H4 (cell line): ENCODE results near the gene C11orf68. TPM values are rescaled to one million over a fixed set of nuclear protein-coding genes. Genes with fewer than 3 reads are reported as not detected.

Experiments
- DNase-seq: peaks from one replicate; pipeline ENCODE4 v3.0.0-alpha.2; 2015; ENCODE audit warnings: low spot score
- total RNA-seq: library from RNA; depleted of rRNA; stranded (reverse); fragments of >200 nt; shearing (Covaris generic); gene quantifications from 2 replicates; pipeline ENCODE4 v1.2.3, GENCODE V29; 2014; rRNA removed

The C11orf68 gene
- total RNA-seq, 1 experiment from 2014 or later, result 14.3 TPM

- no peak for DNase-seq
These were observed 46.1 kb downstream of the C11orf68 start, which contains the start of gene EFEMP2 for GRCh38 chr11:65872586-65873317. EFEMP2 (minus strand) TSS chr11:65872800; CDS start chr11:65872354, 446 bp downstream.

GRCh38 chr11:65871811-65872548, 46.9 kb downstream of the C11orf68 start:
- no peak for DNase-seq

GRCh38 chr11:65870706-65871681, 47.9 kb downstream of the C11orf68 start:
- no peak for DNase-seq

GRCh38 chr11:65870307-65870658, 48.6 kb downstream of the C11orf68 start:
- DNase-seq, result no peak

- DNase-seq, result no peak
These were observed 49.1 kb downstream of the C11orf68 start for GRCh38 chr11:65869643-65870306.

- DNase-seq, result no peak
These were observed 50.0 kb downstream of the C11orf68 start for GRCh38 chr11:65868907-65869306.

- no peak for DNase-seq
These were observed 50.7 kb downstream of the C11orf68 start for GRCh38 chr11:65868076-65868667.

GRCh38 chr11:65867284-65868071, 51.4 kb downstream of the C11orf68 start:
- no peak for DNase-seq

Other genes with a start within 250 kb of the C11orf68 start
- 39.1 and 45.1 TPM in 2 replicates for gene KAT5, start 206.8 kb downstream of the C11orf68 start, total RNA-seq
- 24.2 and 36.1 TPM in 2 replicates for gene RNASEH2C, start 198.3 kb downstream of the C11orf68 start, total RNA-seq
- 4.6 and 6.1 TPM in 2 replicates for gene AP5B1, start 138.1 kb downstream of the C11orf68 start, total RNA-seq
- not detected in 2 replicates for gene OVOL1, start 132.0 kb downstream of the C11orf68 start, total RNA-seq
- gene SNX32, start 85.1 kb downstream of the C11orf68 start, total RNA-seq, result not detected in 2 replicates
- gene CFL1, start 60.9 kb downstream of the C11orf68 start, total RNA-seq, result 1,250 and 1,621 TPM in 2 replicates
- gene MUS81, start 58.6 kb downstream of the C11orf68 start, total RNA-seq, result 13.6 and 20.0 TPM in 2 replicates
- 0.33 and 3.9 TPM in 2 replicates for gene EFEMP2, start 46.3 kb downstream of the C11orf68 start, total RNA-seq
- not detected in 2 replicates for gene CTSW, start 39.2 kb downstream of the C11orf68 start, total RNA-seq
- 175 and 231 TPM in 2 replicates for gene FIBP, start 30.6 kb downstream of the C11orf68 start, total RNA-seq
- gene CCDC85B, start 28.4 kb downstream of the C11orf68 start, total RNA-seq, result 35.8 and 44.2 TPM in 2 replicates
- 12.9 and 18.0 TPM in 2 replicates for gene FOSL1, start 18.7 kb downstream of the C11orf68 start, total RNA-seq
- gene DRAP1, start 364 bp upstream of the C11orf68 start, total RNA-seq, result 181 and 235 TPM in 2 replicates
- not detected in 2 replicates for gene TSGA10IP, start 26.4 kb upstream of the C11orf68 start, total RNA-seq
- 43.3 and 43.4 TPM in 2 replicates for gene SART1, start 42.7 kb upstream of the C11orf68 start, total RNA-seq
- gene EIF1AD, start 83.1 kb upstream of the C11orf68 start, total RNA-seq, result 20.7 and 32.4 TPM in 2 replicates
- 31.5 and 85.2 TPM in 2 replicates for gene BANF1, start 83.4 kb upstream of the C11orf68 start, total RNA-seq
- gene CST6, start 92.9 kb upstream of the C11orf68 start, total RNA-seq, result not detected in 2 replicates
- gene CATSPER1, start 107.4 kb upstream of the C11orf68 start, total RNA-seq, result 2.6 and 4.6 TPM in 2 replicates
- gene GAL3ST3, start 130.1 kb upstream of the C11orf68 start, total RNA-seq, result not detected in 2 replicates
- 135 and 140 TPM in 2 replicates for gene SF3B2, start 133.3 kb upstream of the C11orf68 start, total RNA-seq
- gene PACS1, start 151.2 kb upstream of the C11orf68 start, total RNA-seq, result 7.6 and 8.9 TPM in 2 replicates